SU-DHL-6 (cell line): ENCODE measurements around the gene TTC19.

ENCODE experiments used
- H2AFZ ChIP-seq: fragments of 200-600 bp; sonication (generic); 2 replicates; pipeline ENCODE4 v1.6.1; 2014; ENCODE audit warnings: low read depth, mild to moderate bottlenecking, moderate library complexity, mixed read lengths, antibody characterized with exemption, low read length; ENCODE audit not compliant: severe bottlenecking
- H3F3A ChIP-seq: fragments of 200-600 bp; shearing (Covaris generic); 2 replicates; pipeline ENCODE4 v1.6.0; 2016; ENCODE audit warnings: antibody characterized with exemption, mild to moderate bottlenecking; ENCODE audit not compliant: insufficient read depth
- H3K27ac ChIP-seq: fragments of 200-600 bp; sonication (generic); 2 replicates; pipeline ENCODE4 v1.5.1; 2016; ENCODE audit warnings: low read depth, mild to moderate bottlenecking, low read length, moderate library complexity, mixed read lengths
- H3K27me3 ChIP-seq: fragments of 200-600 bp; sonication (generic), shearing (Covaris generic); 2 replicates; pipeline ENCODE4 v1.6.0; 2014; ENCODE audit warnings: mild to moderate bottlenecking, low read length
- H3K36me3 ChIP-seq: fragments of 200-600 bp; sonication (generic); 2 replicates; pipeline ENCODE4 v1.6.1; 2014; ENCODE audit warnings: mild to moderate bottlenecking, low read length, mixed read lengths
- H3K4me2 ChIP-seq: fragments of 300-600, 200-600 bp; shearing (Covaris generic), sonication (generic); 2 replicates; pipeline ENCODE4 v1.6.0; 2014; ENCODE audit warnings: low read length, low read depth, mild to moderate bottlenecking; ENCODE audit not compliant: poor library complexity, severe bottlenecking
- H3K4me3 ChIP-seq: fragments of 200-600 bp; sonication (generic); 2 replicates; pipeline ENCODE4 v1.5.1; 2014; ENCODE audit warnings: antibody characterized with exemption, low read length, mild to moderate bottlenecking, mixed read lengths; ENCODE audit not compliant: insufficient read depth, poor library complexity, severe bottlenecking
- H3K79me2 ChIP-seq: fragments of 200-600 bp; sonication (generic); 2 replicates; pipeline ENCODE4 v1.6.1; 2014; ENCODE audit warnings: mild to moderate bottlenecking, low read length, moderate library complexity; ENCODE audit not compliant: insufficient read depth
- H3K9ac ChIP-seq: fragments of 200-600 bp; sonication (generic); 2 replicates; pipeline ENCODE4 v1.7.0; 2014; ENCODE audit warnings: mild to moderate bottlenecking, low read length
- H3K9me2 ChIP-seq: fragments of 200-600 bp; sonication (generic); replicated peaks from 2 replicates; pipeline ENCODE4 v1.6.1; 2014; ENCODE audit warnings: low read length; ENCODE audit not compliant: insufficient read depth
- H3K9me3 ChIP-seq: fragments of 200-600 bp; sonication (generic); 2 replicates; pipeline ENCODE4 v1.6.1; 2014; ENCODE audit warnings: low read length, mixed read lengths; ENCODE audit not compliant: insufficient read depth
- H4K20me1 ChIP-seq: fragments of 200-600 bp; sonication (generic); 2 replicates; pipeline ENCODE4 v1.6.1; 2014; ENCODE audit warnings: low read depth, mild to moderate bottlenecking, antibody characterized with exemption, low read length, moderate library complexity, mixed read lengths
- CTCF ChIP-seq: fragments of 200-600 bp; sonication (generic); IDR thresholded peaks from one replicate; pipeline ENCODE4 v1.5.1; 2017; ENCODE audit warnings: antibody characterized with exemption, mild to moderate bottlenecking, low read length, moderate library complexity; ENCODE audit not compliant: insufficient read depth, poor library complexity, severe bottlenecking
- EZH2phosphoT487 ChIP-seq: fragments of 200-600 bp; sonication (generic), shearing (Covaris generic); conservative IDR thresholded peaks from 2 replicates; pipeline ENCODE4 v1.6.1; 2018; ENCODE audit warnings: mild to moderate bottlenecking, antibody characterized with exemption, low read length, moderate library complexity, mixed read lengths

The TTC19 gene

GRCh38 chr17:16046966-16047365 is 47.3 kb downstream of the TTC19 start:
- Histone ChIP-seq H3K9me2 (no peaks in the 10 kb centered on the region), H3K9me3 (no peaks in the 10 kb centered on the region), H3K4me2 (no peak overlapping the region), H3K27me3 (no peaks in the 10 kb centered on the region), H3K36me3 (peaks cover 3% of the 10 kb centered on the region; the same call in 1 of the 2 replicates), H3F3A (no peaks in the 10 kb centered on the region), H3K4me3 (no peak overlapping the region), H2AFZ (no peak overlapping the region), H4K20me1 (no peaks in the 10 kb centered on the region), H3K27ac (no peak overlapping the region), H3K79me2 (no peaks in the 10 kb centered on the region), H3K9ac (no peak overlapping the region)
- no peak for TF ChIP-seq EZH2phosphoT487
- no peak for TF ChIP-seq CTCF

- H4K20me1 ChIP-seq = no peaks in the 10 kb centered on the region
- H2AFZ ChIP-seq = no peak overlapping the region
- H3K9me2 ChIP-seq = no peaks in the 10 kb centered on the region
- H3K4me2 ChIP-seq = no peak overlapping the region
- H3F3A ChIP-seq = no peaks in the 10 kb centered on the region
- H3K79me2 ChIP-seq = no peaks in the 10 kb centered on the region
- H3K36me3 ChIP-seq = 0 out of 2 replicates have a peak, but pooled peaks cover 3% of the 10 kb centered on the region
- H3K9ac ChIP-seq = no peak overlapping the region
- H3K27me3 ChIP-seq = no peaks in the 10 kb centered on the region
- TF ChIP-seq CTCF (no peak), EZH2phosphoT487 (no peak)
- no peaks in the 10 kb centered on the region for H3K9me3 ChIP-seq
- H3K4me3 ChIP-seq = no peak overlapping the region
- H3K27ac ChIP-seq = no peak overlapping the region
These were observed 49.3 kb downstream of the TTC19 start for GRCh38 chr17:16048811-16049449.

GRCh38 chr17:16050844-16051243 is 51.2 kb downstream of the TTC19 start:
- Histone ChIP-seq H3K36me3 (peaks cover 8% of the 10 kb centered on the region; the same call in 1 of the 2 replicates), H3K9ac (no peak overlapping the region), H3K4me2 (no peak overlapping the region), H3K27me3 (no peaks in the 10 kb centered on the region), H3K27ac (no peak overlapping the region), H2AFZ (no peak overlapping the region), H3K9me3 (no peaks in the 10 kb centered on the region), H3K9me2 (no peaks in the 10 kb centered on the region), H3K79me2 (no peaks in the 10 kb centered on the region), H3K4me3 (no peak overlapping the region), H3F3A (no peaks in the 10 kb centered on the region), H4K20me1 (no peaks in the 10 kb centered on the region)
- no peak for TF ChIP-seq EZH2phosphoT487
- TF ChIP-seq CTCF = no peak
